H4 (cell line): ENCODE data around the gene CST9. TPM values are rescaled to one million over a fixed set of nuclear protein-coding genes. Genes with fewer than 3 reads are reported as not detected.
"Not testable (repeated sequence)": the region's sequence is repeated elsewhere in the genome, so short reads cannot be mapped to it uniquely, and the experiment has no call there.

Experiments used
- DNase-seq: peaks from one replicate; pipeline ENCODE4 v3.0.0-alpha.2; 2015; ENCODE audit warnings: low spot score
- total RNA-seq: library from RNA; depleted of rRNA; stranded (reverse); fragments of >200 nt; shearing (Covaris generic); gene quantifications from 2 replicates; pipeline ENCODE4 v1.2.3, GENCODE V29; 2014

The CST9 gene
- total RNA-seq, 1 experiment from 2014 or later, result not detected

GRCh38 chr20:23623666-23624323 is 18.1 kb upstream of the CST9 start:
- DNase-seq, result no peak

DNA sequence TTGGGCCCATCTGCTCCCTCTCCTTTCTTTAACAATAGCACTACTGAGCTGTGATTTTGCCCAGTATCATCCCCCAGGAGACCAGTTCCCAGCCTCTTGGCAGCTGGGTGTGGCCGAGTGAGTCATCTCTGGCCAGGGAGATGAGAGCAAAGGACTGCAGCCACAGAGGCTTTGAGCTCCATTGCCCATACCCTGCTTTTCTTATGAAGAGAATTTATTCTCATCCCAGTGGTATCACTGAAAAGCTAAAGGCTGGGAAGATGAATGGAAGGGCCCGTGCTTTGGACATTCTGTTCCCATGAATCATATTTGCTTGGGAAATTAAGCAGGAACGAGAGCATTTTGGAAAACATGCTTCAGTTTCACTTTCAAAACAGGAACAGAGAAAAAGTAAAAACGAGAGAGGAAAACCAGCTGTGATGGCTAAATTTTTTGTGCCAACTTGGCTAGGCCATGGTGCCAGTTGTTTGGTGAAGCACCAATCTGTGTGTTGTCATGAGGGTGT is 17.2 kb upstream of the CST9 start:
- peak; percentile 78 for DNase-seq

DNA sequence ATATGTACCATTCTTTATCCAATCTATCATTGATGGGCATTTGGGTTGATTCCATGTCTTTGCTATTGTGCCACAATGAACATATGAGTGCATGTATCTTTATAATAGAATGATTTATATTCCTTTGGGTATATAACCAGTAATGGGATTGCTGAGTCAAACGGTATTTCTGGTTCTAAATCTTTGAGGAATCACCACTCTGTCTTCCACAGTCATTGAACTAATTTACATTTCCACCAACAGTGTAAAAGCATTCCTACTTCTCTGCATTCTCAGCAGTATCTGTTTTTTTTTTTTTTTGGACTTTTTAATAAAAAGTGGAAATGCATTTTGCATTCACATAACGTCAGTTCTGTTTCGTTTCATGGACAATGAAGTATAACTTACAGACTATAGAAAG is 16.7 kb upstream of the CST9 start:
- DNase-seq, result not testable (repeated sequence)

DNA sequence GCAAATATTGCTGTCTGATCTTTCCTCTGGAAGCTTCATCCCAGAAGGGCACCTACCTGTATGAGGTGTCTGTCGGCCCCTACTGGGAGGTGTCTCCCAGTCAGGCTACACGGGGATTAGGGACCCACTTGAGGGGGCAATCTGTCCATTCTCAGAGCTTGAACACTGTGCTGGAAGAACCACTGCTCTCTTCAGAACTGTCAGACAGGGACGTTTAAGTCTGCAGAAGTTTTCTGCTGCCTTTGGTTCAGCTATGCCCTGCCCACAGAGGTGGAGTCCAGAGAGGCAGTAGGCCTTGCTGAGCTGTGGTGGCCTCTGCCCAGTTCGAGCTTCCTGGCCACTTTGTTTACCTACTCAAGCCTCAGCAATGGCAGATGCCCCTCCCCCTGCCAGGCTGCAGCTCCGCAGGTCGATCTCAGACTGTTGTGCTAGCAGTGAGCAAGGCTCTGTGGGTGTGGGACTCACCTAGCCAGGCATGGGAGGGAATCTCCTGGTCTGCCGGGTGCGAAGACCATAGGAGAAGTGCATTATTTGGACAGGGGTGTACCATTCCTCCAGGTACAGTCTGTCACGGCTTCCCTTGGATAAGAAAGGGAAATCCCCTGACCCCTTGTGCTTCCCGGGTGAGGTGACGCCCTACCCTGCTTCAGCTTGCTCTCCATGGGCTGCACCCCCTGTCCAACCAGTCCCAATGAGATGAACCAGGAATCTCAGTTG is 15.1 kb upstream of the CST9 start:
- DNase-seq, result not testable (repeated sequence)

DNA sequence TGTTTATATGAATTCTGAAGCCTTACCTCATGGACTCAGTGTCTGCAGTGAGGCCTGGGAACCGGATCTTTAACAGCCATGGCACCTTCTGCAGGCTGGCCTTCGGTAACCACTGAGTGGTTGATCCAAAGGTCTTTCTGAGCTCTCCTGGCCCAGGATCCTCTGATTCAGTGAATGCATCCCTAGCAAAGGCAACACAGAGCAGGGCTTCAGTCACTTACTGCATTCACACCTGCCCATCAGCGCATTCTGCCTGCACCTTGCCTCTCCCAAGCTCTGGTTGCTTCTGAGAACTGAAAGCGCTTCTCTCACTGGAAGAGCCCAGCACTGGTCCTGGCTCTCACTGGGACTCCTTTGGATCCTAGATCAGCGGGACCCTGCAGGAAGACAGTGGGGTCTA is 8.4 kb upstream of the CST9 start:
- no peak for DNase-seq

DNA sequence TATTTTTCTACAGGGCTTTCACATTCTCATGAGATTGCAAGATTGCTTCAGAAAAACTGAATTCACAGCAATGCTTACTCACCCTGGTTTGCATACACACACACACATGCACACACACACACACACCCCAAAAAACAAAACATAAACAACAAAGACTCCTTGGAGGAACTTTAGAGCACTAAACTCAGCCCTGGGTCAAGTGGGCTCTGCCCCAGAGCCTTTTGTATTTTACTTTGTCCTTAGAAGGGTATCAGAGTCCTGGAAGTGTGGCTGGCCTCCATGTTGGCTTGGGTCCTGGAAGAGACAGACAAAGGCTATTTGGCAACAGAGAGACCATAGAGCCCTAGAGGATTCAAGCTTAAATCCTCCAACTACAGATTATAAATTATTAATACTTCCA is 8.0 kb upstream of the CST9 start:
- DNase-seq, result no peak

DNA sequence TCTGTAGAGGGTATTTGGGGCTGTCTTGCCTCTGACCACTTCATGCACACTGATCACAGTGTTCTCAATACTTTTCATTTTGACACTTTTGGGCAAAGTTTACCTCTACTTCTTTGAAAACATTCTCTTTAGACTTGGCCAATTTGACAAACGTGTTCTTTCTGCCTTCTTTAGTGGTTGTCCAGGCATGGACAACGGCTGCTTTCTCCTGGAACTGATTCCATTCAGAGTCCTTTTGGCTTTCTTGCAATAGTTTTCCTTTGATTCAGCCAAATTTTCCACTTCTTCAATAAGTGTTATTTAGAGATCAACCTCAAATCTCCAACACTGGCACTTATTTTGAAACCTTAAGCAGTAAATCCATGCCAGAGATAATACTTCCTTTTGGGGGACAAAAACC is 6.7 kb upstream of the CST9 start:
- DNase-seq, result no peak

GRCh38 chr20:23609486-23610109 is 3.9 kb upstream of the CST9 start:
- no peak for DNase-seq

DNA sequence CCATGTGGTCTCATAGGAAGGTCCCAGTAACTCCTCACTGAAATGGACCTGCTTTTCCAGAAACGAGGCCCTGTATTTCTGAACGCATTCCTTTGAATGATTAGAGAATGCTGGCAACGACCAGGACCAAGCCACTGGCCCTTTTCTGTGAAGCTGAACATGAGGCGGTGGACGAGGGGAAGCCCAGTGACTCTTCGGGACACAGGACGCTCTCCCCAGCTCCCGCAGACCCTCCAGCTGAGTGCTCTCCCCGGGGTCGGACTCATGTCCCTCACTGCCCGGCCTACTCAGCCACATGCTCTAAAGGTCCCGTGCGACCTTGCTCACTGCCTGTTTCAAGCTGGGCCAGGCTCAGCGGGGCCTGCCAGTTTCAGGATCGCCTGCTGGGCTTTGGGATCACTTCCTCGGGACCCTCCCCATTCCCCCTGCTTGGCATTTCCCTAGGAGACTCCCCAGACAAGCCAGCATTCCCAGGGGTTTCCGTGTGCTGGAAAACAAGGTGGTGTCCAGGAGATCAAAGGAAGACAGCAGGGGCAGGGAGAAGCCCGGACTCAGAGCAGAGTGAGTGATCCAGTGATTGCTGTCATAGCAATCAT is 2.6 kb upstream of the CST9 start:
- no peak for DNase-seq

DNA sequence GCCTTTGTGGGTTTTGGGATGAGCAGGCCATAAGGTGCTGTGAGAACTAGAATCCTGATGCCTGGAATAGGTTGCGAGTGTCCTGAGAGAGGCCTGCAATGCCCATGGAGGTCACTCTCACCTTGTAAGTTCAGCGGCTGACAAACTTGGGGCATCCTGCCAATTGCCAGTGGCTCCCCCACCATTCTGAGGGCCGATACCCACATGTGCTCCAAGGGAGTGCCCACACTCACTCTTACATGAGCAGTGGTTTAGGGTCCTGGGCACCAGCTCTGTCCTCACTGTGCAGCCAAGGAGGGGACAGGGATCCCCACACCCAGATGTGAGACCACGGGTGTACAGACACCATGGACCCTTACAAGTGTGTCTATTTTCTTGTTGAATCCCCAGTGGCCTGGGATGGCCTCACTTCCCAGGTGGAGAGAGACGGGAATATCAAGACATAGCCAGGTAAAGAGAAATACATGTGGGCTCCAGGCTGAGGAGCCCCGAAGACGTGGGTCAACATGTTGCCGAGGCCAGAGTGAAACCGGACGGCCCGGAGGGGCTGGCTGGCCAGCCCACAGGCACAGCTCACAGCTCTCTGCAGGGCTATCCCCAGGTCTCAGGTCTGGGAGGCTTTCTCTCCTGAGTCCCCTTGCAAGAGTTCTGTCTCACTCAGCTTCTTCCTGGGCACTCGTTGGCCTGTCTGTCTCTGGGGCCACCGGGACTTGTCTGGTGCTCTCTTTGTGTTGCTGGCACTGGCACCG is 2.0 kb upstream of the CST9 start:
- no peak for DNase-seq

DNA sequence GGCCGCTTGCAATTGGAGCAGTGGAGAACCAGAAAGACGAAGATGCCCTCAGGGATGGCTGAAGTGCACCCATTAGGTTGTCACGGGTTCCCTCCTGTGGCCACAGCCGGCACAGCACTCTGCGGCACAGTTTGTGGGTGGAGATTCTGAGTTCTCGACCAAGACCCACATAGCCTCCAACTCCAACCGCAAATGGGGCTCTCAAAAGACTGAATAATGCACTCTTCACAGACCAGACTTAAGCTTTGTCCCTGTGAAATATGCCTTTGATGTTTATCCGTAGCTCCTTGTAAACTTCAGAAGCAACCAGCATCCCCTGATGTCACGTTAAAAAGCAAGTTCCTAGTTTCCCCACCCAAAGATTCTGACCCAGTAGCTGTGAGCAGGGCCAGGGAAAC is 934 bp upstream of the CST9 start:
- peak; percentile 73 for DNase-seq

DNA sequence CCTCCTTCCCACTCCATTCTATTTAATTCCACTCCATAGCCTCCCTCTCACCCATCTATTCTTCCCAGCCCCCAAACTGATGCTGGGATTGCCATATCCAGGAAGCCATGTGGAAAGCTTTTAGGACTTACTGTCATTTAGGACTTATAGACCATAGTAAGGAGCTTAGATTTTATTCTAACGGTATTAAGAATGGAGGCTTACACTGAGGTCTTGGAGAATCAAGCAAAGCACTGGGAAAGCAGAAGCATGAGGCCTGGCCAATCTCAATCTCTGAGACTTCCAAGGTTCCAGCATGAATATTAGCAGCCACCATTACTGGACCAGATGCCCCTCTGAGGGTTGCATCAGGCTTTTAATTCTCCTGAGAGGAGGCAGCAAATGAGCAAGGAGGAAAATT is 1.4 kb downstream of the CST9 start:
- no peak for DNase-seq

GRCh38 chr20:23603321-23603720 is 2.4 kb downstream of the CST9 start:
- DNase-seq, result no peak

GRCh38 chr20:23602699-23603098 is 3.0 kb downstream of the CST9 start:
- DNase-seq, result no peak

- DNase-seq, result no peak
Observed at GRCh38 chr20:23602241-23602640, 3.5 kb downstream of the CST9 start.

DNA sequence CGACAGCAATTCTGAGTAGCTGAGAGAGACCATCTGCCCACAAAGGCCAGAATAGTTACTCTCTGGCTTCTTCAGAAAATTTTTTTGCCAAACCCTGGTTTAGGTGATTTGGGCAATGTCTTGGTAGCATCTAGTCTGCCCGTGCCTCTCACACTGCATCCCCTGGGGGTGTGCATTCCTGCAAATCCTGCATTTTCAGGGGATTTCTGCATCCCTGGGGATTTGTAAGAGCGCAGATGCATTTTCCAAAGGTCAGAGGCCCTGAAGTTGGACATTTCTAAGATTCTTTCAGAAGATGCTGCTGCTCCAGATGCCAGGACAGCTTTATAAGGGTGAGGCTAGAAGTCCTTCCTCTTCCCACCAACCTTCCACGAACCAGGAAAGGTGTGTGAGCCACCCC is 4.0 kb downstream of the CST9 start:
- no peak for DNase-seq

DNA sequence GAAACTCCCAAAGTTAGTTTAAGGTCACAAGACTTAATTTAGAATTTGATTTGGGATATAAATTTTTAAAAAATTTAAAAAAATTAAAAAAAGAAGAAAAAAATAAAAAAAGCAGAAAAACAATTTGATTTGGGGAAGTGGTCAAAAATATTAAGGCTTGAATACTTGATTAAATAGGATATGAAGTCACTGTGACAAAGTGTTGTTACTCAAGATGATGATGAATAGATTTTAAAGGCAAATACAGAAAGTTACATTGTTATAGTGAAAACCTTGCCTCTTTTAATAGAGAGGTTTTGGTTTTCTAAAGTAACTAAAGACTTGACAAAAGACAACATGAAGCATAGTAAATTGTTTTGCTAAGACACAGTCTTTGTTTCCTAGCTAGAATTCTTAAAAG is 7.2 kb downstream of the CST9 start:
- no peak for DNase-seq

DNA sequence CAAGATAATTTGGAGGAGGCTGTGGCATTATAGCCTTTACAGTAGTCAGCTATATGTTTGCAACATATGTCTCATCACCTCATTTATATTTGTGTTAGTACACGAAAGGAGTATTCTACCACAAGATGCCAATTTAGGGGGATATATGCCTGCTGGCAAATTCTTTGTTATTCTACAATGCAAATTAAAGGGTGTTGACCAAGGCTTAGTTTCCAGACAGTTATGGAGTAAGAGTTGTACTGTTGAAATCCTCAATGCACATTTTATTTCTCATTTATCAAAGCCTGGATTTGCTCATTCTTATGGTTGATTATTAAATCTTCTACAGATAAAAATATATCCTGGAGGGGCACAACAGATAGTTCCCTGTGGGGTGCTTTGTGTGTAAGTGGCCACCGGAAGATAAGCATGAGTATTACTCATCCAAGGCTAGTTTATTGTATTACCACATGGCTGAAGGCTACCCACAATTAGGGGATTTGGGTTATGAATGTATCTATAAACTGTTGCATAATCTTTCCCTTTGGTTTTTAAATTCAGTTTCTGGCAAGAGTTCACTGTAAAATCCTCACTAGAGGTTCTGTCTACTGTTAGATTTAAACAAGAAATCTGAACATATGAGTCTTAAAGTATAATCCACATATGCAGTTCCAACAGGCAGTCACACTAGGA is 9.0 kb downstream of the CST9 start:
- DNase-seq, result no peak

GRCh38 chr20:23595941-23596340 is 9.8 kb downstream of the CST9 start:
- no peak for DNase-seq

GRCh38 chr20:23588434-23589403 is 17.0 kb downstream of the CST9 start:
- DNase-seq, result no peak
